Panc1 (cell line): ENCODE data around the gene INMT. TPM values are rescaled to one million over a fixed set of nuclear protein-coding genes. Genes with fewer than 3 reads are reported as not detected.

Experiments used
- ATAC-seq: fragments of 200-7000 bp; cut with Tn5 transposase; 2 replicates; pipeline ENCODE4 v1.9.1; 2020; ENCODE audit warnings: mild to moderate bottlenecking, moderate library complexity
- BruUV-seq: library from RNA; stranded (reverse); fragments of 400-500 nt; replicated peaks from 2 replicates; lab custom pipeline; 2021; lab: Mats Ljungman, UMichigan
- CTCF ChIA-PET: fragments of 300-600 bp; sonication (Branson Sonifier 250); formaldehyde crosslinking; loops from one replicate; lab custom pipeline; 2022; ENCODE audit warnings: antibody characterized with exemption; lab: Charles Lee
- POLR2A ChIA-PET: fragments of 300-600 bp; sonication (Branson Sonifier 250); formaldehyde crosslinking; loops from one replicate; lab custom pipeline; 2022; ENCODE audit warnings: antibody characterized with exemption; lab: Charles Lee
- DNase-seq: peaks from one replicate; pipeline ENCODE4 v3.0.0-alpha.2; 2010; ENCODE audit warnings: low read depth, low spot score
- H3K27ac ChIP-seq: 2 replicates; pipeline ENCODE4 v1.5.1; 2011; ENCODE audit warnings: mild to moderate bottlenecking, low read length, inconsistent platforms
- H3K27me3 ChIP-seq: fragments of 200-500 bp; sonication (Bioruptor generic); 2 replicates; pipeline ENCODE4 v1.6.0; 2014; ENCODE audit warnings: low read length, inconsistent platforms; ENCODE audit not compliant: control insufficient read depth, insufficient read depth
- H3K36me3 ChIP-seq: fragments of 200-500 bp; sonication (Bioruptor generic); 2 replicates; pipeline ENCODE4 v1.5.1; 2014; ENCODE audit warnings: inconsistent platforms, mild to moderate bottlenecking, low read length, moderate library complexity; ENCODE audit not compliant: control insufficient read depth, insufficient read depth
- H3K4me1 ChIP-seq: 2 replicates; pipeline ENCODE4 v1.5.1; 2011; ENCODE audit warnings: inconsistent platforms, mild to moderate bottlenecking, low read length, moderate library complexity; ENCODE audit not compliant: control insufficient read depth, insufficient read depth
- H3K4me3 ChIP-seq, 2 experiments: 2 replicates each; pipeline ENCODE4 v1.5.1; 2011 to 2012; ENCODE audit warnings: low read depth in 2 of 2, low read length in 2 of 2, mild to moderate bottlenecking in 2 of 2, inconsistent platforms in 1 of 2, moderate library complexity in 1 of 2
- H3K9me3 ChIP-seq: fragments of 200-500 bp; sonication (Bioruptor generic); 2 replicates; pipeline ENCODE4 v1.5.1; 2014; ENCODE audit warnings: low read depth, mild to moderate bottlenecking, inconsistent platforms, low read length, moderate library complexity; ENCODE audit not compliant: control insufficient read depth, insufficient read depth
- POLR2AphosphoS5 ChIP-seq: IDR thresholded peaks from 2 replicates; pipeline ENCODE4 v1.6.1; 2012; ENCODE audit warnings: mild to moderate bottlenecking, low read depth, low read length, moderate library complexity
- SIN3A ChIP-seq: IDR thresholded peaks from 2 replicates; pipeline ENCODE4 v1.6.1; 2012; ENCODE audit warnings: low read depth, mild to moderate bottlenecking, low read length, moderate library complexity, borderline replicate concordance; ENCODE audit not compliant: insufficient read depth
- TCF7L2 ChIP-seq: IDR thresholded peaks from 2 replicates; pipeline ENCODE4 v1.6.1; 2011; ENCODE audit warnings: mild to moderate bottlenecking, low read depth, low read length, inconsistent platforms
- in situ Hi-C: cut with HindIII; loops from 2 replicates; pipeline ENCODE4 v1.10.0; 2016; ENCODE audit warnings: low sequenced_read_pairs, low pct_unique_long_range_greater_than_20kb
- intact Hi-C: fragments of 100-400 bp; cut with micrococcal nuclease; formaldehyde crosslinking; loops from one replicate; pipeline ENCODE4 v1.10.0; 2022; ENCODE audit not compliant: unreplicated experiment
- total RNA-seq: library from RNA; stranded (reverse); gene quantifications from one replicate; pipeline ENCODE4 v1.2.1, GENCODE V29; 2021; ENCODE audit not compliant: unreplicated experiment
- TF ChIP-seq, protein P1 (sequence below), 2 experiments: IDR thresholded peaks; 2 replicates each; pipeline ENCODE4 v1.6.1; 2011 to 2012; ENCODE audit warnings: low read depth in 2 of 2, control low read depth in 1 of 2, low read length in 1 of 2, mild to moderate bottlenecking in 1 of 2, moderate library complexity in 1 of 2; ENCODE audit not compliant: insufficient read depth in 1 of 2
- TF ChIP-seq, protein P2 (sequence below): fragments of 450-650 bp; IDR thresholded peaks from 2 replicates; pipeline ENCODE4 v1.5.1; 2017; ENCODE audit warnings: mild to moderate bottlenecking

INMT gene
- total RNA-seq, 1 experiment from 2014 or later, result 0.13 TPM

GRCh38 chr7:30760514-30761213 is 8.7 kb downstream of the INMT start:
- TF ChIP-seq SIN3A, result no peak
- no peak for TF ChIP-seq TCF7L2
- TF ChIP-seq, protein P1, sequence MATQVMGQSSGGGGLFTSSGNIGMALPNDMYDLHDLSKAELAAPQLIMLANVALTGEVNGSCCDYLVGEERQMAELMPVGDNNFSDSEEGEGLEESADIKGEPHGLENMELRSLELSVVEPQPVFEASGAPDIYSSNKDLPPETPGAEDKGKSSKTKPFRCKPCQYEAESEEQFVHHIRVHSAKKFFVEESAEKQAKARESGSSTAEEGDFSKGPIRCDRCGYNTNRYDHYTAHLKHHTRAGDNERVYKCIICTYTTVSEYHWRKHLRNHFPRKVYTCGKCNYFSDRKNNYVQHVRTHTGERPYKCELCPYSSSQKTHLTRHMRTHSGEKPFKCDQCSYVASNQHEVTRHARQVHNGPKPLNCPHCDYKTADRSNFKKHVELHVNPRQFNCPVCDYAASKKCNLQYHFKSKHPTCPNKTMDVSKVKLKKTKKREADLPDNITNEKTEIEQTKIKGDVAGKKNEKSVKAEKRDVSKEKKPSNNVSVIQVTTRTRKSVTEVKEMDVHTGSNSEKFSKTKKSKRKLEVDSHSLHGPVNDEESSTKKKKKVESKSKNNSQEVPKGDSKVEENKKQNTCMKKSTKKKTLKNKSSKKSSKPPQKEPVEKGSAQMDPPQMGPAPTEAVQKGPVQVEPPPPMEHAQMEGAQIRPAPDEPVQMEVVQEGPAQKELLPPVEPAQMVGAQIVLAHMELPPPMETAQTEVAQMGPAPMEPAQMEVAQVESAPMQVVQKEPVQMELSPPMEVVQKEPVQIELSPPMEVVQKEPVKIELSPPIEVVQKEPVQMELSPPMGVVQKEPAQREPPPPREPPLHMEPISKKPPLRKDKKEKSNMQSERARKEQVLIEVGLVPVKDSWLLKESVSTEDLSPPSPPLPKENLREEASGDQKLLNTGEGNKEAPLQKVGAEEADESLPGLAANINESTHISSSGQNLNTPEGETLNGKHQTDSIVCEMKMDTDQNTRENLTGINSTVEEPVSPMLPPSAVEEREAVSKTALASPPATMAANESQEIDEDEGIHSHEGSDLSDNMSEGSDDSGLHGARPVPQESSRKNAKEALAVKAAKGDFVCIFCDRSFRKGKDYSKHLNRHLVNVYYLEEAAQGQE (IDR thresholded peaks at IDR 0.05; ENCODE audit: insufficient read depth in 1 of 2, low read depth in 2 of 2, low read length in 1 of 2), result no peak
- no peak for TF ChIP-seq POLR2AphosphoS5
- TF ChIP-seq, protein P2, sequence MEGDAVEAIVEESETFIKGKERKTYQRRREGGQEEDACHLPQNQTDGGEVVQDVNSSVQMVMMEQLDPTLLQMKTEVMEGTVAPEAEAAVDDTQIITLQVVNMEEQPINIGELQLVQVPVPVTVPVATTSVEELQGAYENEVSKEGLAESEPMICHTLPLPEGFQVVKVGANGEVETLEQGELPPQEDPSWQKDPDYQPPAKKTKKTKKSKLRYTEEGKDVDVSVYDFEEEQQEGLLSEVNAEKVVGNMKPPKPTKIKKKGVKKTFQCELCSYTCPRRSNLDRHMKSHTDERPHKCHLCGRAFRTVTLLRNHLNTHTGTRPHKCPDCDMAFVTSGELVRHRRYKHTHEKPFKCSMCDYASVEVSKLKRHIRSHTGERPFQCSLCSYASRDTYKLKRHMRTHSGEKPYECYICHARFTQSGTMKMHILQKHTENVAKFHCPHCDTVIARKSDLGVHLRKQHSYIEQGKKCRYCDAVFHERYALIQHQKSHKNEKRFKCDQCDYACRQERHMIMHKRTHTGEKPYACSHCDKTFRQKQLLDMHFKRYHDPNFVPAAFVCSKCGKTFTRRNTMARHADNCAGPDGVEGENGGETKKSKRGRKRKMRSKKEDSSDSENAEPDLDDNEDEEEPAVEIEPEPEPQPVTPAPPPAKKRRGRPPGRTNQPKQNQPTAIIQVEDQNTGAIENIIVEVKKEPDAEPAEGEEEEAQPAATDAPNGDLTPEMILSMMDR, result no peak
- no TSS peak for BruUV-seq
- H3K27me3 ChIP-seq, result peaks cover 18% of the 10 kb centered on the region

GRCh38 chr7:30761214-30762156 is 9.6 kb downstream of the INMT start:
- H3K27ac ChIP-seq, result no peak overlapping the region
- intact Hi-C loops, result no loop called here
- no TSS peak for BruUV-seq
- in situ Hi-C loops, result no loop called here
- H3K4me3 ChIP-seq, result no peak overlapping the region
- peaks cover 18% of the 10 kb centered on the region for H3K27me3 ChIP-seq
- ATAC-seq (no peak), DNase-seq (no peak)
- ChIA-PET CTCF (no interaction called here), POLR2A (no interaction called here)
- no peaks in the 10 kb centered on the region for H3K9me3 ChIP-seq
- TF ChIP-seq SIN3A, result no peak
- TF ChIP-seq, protein P2, result no peak
- TF ChIP-seq TCF7L2, result no peak
- no peak for TF ChIP-seq POLR2AphosphoS5
- TF ChIP-seq, protein P1 (IDR thresholded peaks at IDR 0.05; ENCODE audit: insufficient read depth in 1 of 2, low read depth in 2 of 2, low read length in 1 of 2), result no peak
- no peaks in the 10 kb centered on the region for H3K4me1 ChIP-seq
- no peaks in the 10 kb centered on the region for H3K36me3 ChIP-seq

More at GRCh38 chr7:30760514-30761213, 8.7 kb downstream of the INMT start:
- ATAC-seq (no peak), DNase-seq (no peak)
- CTCF ChIA-PET, result no interaction called here
- H3K9me3 ChIP-seq, result no peaks in the 10 kb centered on the region
- H3K36me3 ChIP-seq, result no peaks in the 10 kb centered on the region
- H3K27ac ChIP-seq, result no peak overlapping the region
- no peak overlapping the region for H3K4me3 ChIP-seq
- POLR2A ChIA-PET, result no interaction called here
- H3K4me1 ChIP-seq, result no peaks in the 10 kb centered on the region
- intact Hi-C loops, result no loop called here
- in situ Hi-C loops, result no loop called here
